Stimulated activated CD8-positive, alpha-beta memory T cell treated with anti-CD3 and anti-CD28 coated beads, Interleukin-4, amount 100 ng/mL, for 24 hours (primary cell): ENCODE data around the gene RASSF10.

Experiments
- DNase-seq: peaks from one replicate; pipeline ENCODE4 v3.0.0-alpha.2; 2020; ENCODE audit warnings: low read depth

RASSF10 gene

GRCh38 chr11:13008625-13009475 lies at the start of gene RASSF10:
Gene RASSF10, plus strand, starts transcription at chr11:13009316. Its CDS starts 261 bp downstream, at chr11:13009577.
- DNase-seq: no peak

DNA sequence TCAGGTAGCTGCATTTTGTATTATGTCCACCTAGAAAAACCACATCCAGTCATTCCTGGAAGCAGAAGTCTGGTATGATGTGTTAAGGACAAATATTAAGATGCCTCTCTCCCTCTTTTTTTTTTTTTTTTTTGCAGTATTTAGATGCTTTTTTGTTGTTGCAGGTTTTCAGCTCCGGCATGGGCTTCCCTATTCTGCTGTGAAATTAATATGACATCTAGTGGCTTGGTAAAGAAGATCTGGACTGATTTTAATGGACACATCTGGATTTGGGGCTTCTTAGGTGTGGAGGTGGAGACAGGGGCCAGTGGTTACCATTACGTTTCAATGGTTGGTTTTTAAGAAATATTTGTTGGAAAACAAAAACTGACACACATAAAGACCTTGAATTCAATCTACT lies 47.5 kb upstream of the RASSF10 start:
- no peak for DNase-seq

DNA sequence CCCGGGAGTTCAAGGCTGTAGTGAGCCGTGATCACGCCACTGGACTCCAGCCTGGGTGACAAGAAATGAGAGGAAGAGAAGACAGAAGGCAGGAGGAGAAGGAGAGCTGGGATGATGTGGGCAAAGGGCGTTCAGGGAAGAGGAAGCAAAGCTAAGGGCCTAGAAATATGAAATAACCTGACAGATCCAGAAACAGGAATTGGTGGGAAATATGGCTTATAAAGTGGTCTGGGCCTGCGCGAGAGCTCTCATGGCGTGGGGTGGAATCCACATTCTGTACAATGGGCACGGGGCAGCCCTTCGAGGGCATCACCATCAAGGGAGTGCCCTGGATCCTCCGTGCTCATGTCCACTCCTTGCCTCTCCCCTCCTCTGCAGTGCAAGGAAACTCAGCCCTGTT lies 46.8 kb upstream of the RASSF10 start:
- DNase-seq: no peak

GRCh38 chr11:12963051-12963450 lies 46.1 kb upstream of the RASSF10 start:
- no peak for DNase-seq

DNA sequence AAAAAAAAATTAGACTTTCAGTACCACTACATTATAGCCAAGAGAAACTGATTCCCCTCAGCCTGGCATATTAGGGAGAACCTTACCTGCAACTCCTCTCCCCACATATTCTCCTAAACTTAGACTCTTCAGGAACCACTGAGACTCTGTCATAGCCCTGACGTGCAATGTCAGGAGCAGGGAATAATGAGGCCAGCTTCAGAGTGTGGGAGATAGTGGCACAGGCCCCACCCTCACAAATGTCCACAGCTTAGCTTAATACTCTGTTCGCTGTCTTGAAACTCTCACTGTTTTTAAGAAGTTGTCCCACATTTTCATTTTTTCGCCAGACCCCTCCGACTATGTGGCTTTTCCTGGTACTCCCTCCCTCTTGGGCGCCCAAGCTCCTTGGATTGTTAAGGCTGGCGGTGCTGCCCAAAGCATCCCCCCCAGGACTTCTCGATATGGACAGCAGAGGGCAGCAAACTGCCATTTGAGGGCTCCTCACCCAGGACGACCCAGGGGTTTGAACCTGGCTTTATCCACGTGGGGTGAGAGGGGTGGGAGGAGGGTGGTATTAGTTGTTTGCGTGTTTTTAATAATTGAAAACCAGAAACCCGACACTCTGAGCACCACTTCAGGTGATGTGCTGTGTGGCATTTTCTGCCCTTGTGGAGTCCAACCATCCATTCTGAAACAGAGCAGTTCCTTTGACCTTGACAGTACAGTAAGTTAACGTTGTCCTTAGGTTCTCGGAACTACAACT lies 45.2 kb upstream of the RASSF10 start:
- DNase-seq: peak; percentile 36

DNA sequence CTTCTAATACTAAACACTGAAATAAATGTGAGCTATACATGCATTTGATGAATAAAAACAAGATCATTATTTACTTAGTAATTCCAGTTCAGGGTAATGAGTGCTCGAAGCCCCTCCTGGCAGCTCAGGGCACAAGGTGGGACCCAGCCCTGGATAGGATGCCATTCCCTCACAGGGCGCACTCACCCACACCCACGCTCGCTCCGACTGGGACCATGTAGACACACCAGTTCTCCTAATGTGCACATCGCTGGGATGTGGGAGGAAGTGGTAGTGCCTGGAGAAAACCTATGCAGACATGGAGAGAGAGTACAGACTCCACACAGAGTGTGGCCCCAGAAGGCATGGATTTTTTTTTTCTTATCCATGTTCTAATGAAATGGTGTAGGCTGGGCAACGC lies 44.5 kb upstream of the RASSF10 start:
- DNase-seq: no peak

- DNase-seq: no peak
Measured at GRCh38 chr11:12966002-12966401, 43.1 kb upstream of the RASSF10 start.

- no peak for DNase-seq
Measured at GRCh38 chr11:12968101-12968500, 41.0 kb upstream of the RASSF10 start.

GRCh38 chr11:12968826-12969225 lies 40.3 kb upstream of the RASSF10 start:
- DNase-seq: no peak

GRCh38 chr11:12971955-12972354 lies 37.2 kb upstream of the RASSF10 start:
- DNase-seq: no peak

- no peak for DNase-seq
Measured at GRCh38 chr11:12973528-12974181, 35.5 kb upstream of the RASSF10 start.

GRCh38 chr11:12975195-12975594 lies 33.9 kb upstream of the RASSF10 start:
- no peak for DNase-seq

GRCh38 chr11:12979928-12980689 lies 29.0 kb upstream of the RASSF10 start:
- DNase-seq: no peak

GRCh38 chr11:12981676-12982522 lies 27.2 kb upstream of the RASSF10 start:
- no peak for DNase-seq

DNA sequence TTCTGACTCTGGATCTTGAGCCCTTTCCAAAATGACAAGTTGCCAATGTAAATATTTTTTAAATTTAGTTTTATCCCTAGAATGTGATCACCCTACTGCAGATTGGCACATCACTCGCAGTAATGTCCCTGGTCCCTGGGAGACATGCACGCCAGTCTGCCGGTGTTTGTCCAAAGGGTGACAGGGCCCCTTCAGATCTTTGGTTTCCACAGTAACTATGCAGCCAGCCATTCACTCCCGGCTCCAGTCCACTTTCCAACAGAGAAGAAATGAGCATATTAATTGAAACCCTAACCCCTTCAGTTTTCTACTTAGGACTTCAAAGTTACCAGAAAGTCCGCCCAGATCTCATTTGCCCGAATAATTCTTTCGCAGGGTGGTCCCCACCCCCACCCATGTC lies 25.8 kb upstream of the RASSF10 start:
- no peak for DNase-seq

DNA sequence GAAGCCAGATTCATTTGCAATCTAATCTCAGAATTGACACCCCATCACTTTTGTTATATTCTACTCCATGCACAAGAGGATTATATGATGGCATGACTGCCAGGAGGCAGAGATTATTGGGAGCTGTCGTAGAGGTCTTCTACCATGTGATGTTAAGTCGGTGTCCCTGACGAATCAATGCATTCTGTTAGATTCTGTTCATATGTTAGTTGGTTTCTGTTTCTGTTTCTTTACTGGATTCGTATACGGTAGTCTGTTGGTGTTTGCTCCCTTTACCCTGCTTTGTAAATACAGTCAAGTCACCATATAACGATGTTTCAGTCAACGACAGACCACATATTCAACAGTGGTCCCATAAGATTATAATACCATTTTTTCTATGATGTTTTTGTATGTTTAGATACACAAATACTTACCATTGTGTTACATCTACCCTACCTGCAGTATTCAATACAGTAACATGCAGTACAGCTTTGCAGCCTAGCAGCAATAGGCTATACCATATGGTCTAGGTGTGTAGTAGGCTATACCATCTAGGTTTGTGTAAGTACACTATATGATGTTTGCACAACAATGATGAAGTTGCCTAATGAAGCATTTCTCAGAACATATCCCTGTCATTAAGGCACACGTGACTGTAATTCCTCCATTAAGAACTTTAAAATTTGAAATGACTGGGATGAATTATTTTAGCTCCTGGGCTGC lies 22.8 kb upstream of the RASSF10 start:
- DNase-seq: no peak

- DNase-seq: no peak
Measured at GRCh38 chr11:12989428-12990161, 19.5 kb upstream of the RASSF10 start.

DNA sequence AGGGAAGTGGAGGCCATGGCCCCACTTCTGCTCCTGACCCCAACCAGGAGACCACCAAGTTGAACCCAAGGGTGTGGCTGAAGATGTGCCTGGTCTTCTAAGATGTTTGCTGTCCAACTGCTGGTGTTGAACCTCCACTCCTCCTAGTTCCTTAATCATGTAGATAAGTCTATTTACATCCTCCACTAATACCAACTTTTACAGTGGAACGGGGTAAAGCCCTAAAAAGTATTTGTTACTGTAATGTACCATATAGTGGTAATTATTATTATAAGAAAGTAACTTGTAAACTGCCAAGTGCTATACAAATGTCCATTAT lies 19.0 kb upstream of the RASSF10 start:
- no peak for DNase-seq

DNA sequence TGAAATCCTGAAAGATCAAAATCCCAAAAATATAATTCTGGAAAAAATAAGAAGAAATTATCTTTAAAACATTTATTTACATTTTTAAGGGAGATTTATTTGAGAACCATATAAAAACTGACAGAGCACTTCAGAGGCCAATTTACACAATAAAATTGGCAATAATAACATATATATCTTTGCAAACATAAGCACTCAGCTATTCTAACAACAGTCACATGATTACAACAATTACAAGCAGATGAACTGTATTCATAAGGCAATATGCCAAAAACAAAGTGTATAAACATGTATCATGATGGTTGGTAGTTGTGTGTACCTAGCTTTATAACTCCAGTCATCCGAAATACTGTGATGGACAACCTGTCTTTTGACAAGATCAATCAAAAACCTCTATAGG lies 17.7 kb upstream of the RASSF10 start:
- DNase-seq: no peak

DNA sequence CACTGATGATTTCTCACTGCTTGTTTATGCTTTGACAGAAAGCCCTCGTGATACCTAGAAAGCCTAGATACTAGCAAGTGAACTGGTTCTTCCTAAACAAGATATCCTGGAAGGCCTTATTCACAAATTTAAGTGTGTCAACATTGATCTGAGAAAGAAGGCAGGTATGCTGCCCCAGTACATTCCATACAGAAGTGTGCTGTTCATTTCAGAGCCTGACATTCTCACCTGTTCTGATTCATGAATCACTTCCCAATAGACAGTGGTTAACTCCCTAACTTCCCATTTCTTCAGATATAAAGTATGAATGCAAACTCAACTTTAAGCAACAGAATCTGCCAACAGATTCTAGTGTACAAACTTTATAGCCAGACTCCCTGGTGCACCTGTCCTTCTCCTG lies 15.5 kb upstream of the RASSF10 start:
- DNase-seq: no peak
